Esophagus squamous epithelium (tissue), 5 donors: ENCODE data around the gene PFKP. TPM values are rescaled to one million over a fixed set of nuclear protein-coding genes. Genes with fewer than 3 reads are reported as not detected.
"Not testable (repeated sequence)": the region's sequence is repeated elsewhere in the genome, so short reads cannot be mapped to it uniquely, and the experiment has no call there.

Source experiments
- DNase-seq: peaks from one replicate; lab custom pipeline; 2025; lab: John Stamatoyannopoulos, UW
- H3K27ac ChIP-seq, 4 donors: fragments of 200-600 bp; sonication (generic); one replicate each; pipeline ENCODE4 v1.5.1; 2016 to 2019; ENCODE audit warnings: mild to moderate bottlenecking in 1 of 4
- H3K27me3 ChIP-seq, 4 donors: fragments of 200-600 bp; sonication (generic); 1 replicate in 3 of 4; 2 replicates in 1 of 4; pipeline versions ENCODE4 v1.5.1 to v1.6.0; 2017 to 2021; ENCODE audit warnings: antibody characterized with exemption in 1 of 4
- H3K36me3 ChIP-seq, 3 donors: fragments of 200-600 bp; sonication (generic); one replicate each; pipeline ENCODE4 v1.5.1; 2016 to 2019
- H3K4me1 ChIP-seq, 3 donors: fragments of 200-600 bp; sonication (generic); one replicate each; pipeline ENCODE4 v1.5.1; 2017 to 2019
- H3K4me3 ChIP-seq, 4 donors: fragments of 200-600 bp; sonication (generic); 1 replicate in 3 of 4; 2 replicates in 1 of 4; pipeline ENCODE4 v1.5.1; 2016 to 2019; ENCODE audit warnings: mild to moderate bottlenecking in 2 of 4, moderate library complexity in 1 of 4
- H3K9me3 ChIP-seq, 3 donors: fragments of 200-600 bp; sonication (generic); one replicate each; pipeline ENCODE4 v1.5.1; 2016 to 2019
- CTCF ChIP-seq, 6 experiments: fragments of 450-650 bp in 4 of 6; fragments of 200-600 bp in 2 of 6; sonication (generic) in 2 of 6; IDR thresholded peaks; one replicate each; pipeline ENCODE4 v1.5.1; 2016 to 2019; ENCODE audit warnings: antibody characterized with exemption in 6 of 6, mild to moderate bottlenecking in 4 of 6, moderate library complexity in 4 of 6
- POLR2A ChIP-seq, 4 donors: fragments of 450-650 bp; IDR thresholded peaks; one replicate each; pipeline ENCODE4 v1.6.1; 2017; ENCODE audit warnings: antibody characterized with exemption in 4 of 4, mild to moderate bottlenecking in 4 of 4, moderate library complexity in 3 of 4
- WGBS, 2 donors: methylation state at CpG; one replicate each; pipeline ENCODE4 v1.1.5; 2018; 5-methylcytosine and 5-hydroxymethylcytosine counted together
- intact Hi-C: fragments of 100-400 bp; cut with DNase I; formaldehyde crosslinking; loops from one replicate; pipeline ENCODE4 v1.15.0; 2022
- total RNA-seq, 4 donors: library from RNA; depleted of rRNA; stranded (reverse); fragments of >200 nt; gene quantifications; one replicate each; pipeline ENCODE4 v1.1.0, GENCODE V29; 2016
- donor health status: DM: yes; HTN: yes; CAD: no.

PFKP gene
- total RNA-seq, 4 donors from 2014 or later = 69.7 to 94.0 (median 86.4) TPM

DNA sequence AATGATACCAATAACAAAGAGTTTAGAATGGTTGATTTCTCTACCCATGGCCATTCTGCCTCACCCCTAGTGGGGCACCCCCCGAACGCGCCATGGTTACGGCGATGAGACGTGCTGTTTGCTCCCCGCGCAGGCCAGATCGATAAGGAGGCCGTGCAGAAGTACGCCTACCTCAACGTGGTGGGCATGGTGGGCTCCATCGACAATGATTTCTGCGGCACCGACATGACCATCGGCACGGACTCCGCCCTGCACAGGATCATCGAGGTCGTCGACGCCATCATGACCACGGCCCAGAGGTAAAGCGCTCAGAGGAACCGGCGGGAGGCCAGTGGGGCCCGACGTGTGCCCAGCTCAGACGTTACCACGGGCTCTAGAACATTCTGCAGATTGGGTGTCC, 36.3 kb downstream of the PFKP start:
- no peak overlapping the region for H3K4me3 ChIP-seq
- TF ChIP-seq POLR2A (IDR thresholded peaks at IDR 0.05) (no peak), CTCF (IDR thresholded peaks at IDR 0.05) (no peak)
- H3K36me3 ChIP-seq = peaks cover 7 to 69% (median 10%) of the 10 kb centered on the region in 3 donors
- peaks cover 14 to 67% (median 30%) of the 10 kb centered on the region in 3 donors for H3K4me1 ChIP-seq
- whole genome bisulfite sequencing, 2 donors = 94 to 95% methylated on average over 18 to 29 of the region's 30 CpGs
- no peak for DNase-seq
- H3K9me3 ChIP-seq = no peaks in the 10 kb centered on the region
- H3K27me3 ChIP-seq = no peaks in the 10 kb centered on the region
- intact Hi-C loops = no loop called here
- H3K27ac ChIP-seq = peak overlapping the region; percentile 69 to 91 (median 84)

DNA sequence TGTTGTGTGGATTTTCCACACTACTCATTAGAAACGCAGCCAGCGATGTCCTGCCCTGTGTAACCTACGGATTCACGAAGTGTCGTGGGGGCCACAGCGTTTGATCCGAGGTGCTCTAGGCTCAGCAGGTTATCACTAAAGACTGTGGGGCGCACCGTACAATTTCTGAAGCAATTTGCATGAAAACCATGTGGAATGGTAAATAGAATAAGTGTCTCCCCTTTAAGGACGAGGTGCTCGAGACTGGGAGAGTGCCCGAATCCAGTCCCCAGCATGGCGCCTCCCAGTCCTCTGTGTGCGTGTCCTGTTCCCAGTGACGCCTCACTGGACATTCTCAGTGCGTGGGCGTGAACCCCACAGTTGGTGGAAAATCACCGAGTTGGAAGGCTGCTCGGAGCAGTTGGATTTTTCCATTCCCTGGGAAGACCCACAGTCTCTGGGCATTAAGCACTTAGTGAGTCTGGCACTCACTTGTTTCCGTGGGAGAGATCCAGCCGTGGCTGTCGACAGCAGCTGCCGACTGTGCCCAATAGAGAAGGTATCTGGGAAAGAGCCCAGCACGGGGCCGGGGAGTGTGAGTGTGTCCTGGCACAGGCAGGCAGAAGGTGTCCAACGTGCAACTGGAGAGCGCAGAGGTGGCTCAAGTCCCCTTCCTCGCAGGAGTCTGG, 37.0 kb downstream of the PFKP start:
- Histone ChIP-seq H3K27ac (peak overlapping the region in 3 of 4 donors; percentile 19 to 89 (median 80)), H3K27me3 (no peaks in the 10 kb centered on the region), H3K9me3 (no peaks in the 10 kb centered on the region), H3K4me1 (peaks cover 14 to 67% (median 24%) of the 10 kb centered on the region in 3 donors), H3K4me3 (no peak overlapping the region), H3K36me3 (peaks cover 7 to 76% (median 18%) of the 10 kb centered on the region in 3 donors)
- WGBS, 2 donors = 82 to 85% methylated on average over 22 to 25 of the region's 28 CpGs
- intact Hi-C loops = no loop called here
- no peak for TF ChIP-seq POLR2A (IDR thresholded peaks at IDR 0.05)
- no peak for TF ChIP-seq CTCF (IDR thresholded peaks at IDR 0.05)
- DNase-seq = no peak

DNA sequence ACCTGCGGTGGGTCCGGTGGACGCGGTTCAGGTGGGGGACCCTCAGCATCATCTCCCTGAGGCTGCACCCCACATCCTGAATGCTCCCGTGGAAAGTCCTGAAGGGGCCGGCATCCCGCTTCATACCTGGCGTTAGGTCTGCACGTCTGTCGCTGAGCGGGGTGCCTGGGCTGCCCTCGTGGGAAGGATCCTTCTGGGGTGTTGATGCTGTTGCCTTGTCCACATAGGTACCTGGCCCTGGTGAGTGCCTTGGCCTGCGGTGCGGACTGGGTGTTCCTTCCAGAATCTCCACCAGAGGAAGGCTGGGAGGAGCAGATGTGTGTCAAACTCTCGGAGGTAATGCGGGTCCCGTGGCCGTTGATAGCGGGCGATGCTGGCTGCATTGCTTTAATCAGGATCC, 37.8 kb downstream of the PFKP start:
- H3K9me3 ChIP-seq = no peaks in the 10 kb centered on the region
- no peak for DNase-seq
- H3K27ac ChIP-seq = peak overlapping the region in 2 of 4 donors; percentile 80 to 89
- TF ChIP-seq POLR2A (IDR thresholded peaks at IDR 0.05) (no peak), CTCF (IDR thresholded peaks at IDR 0.05) (no peak)
- H3K4me3 ChIP-seq = no peak overlapping the region
- H3K4me1 ChIP-seq = peaks cover 14 to 67% (median 20%) of the 10 kb centered on the region in 3 donors
- WGBS, 2 donors = 0 to 96% methylated on average over 1 to 5 of the region's 20 CpGs
- intact Hi-C loops = no loop called here
- H3K27me3 ChIP-seq = no peaks in the 10 kb centered on the region
- H3K36me3 ChIP-seq = peaks cover 7 to 80% (median 20%) of the 10 kb centered on the region in 3 donors

GRCh38 chr10:3105905-3106304, 38.6 kb downstream of the PFKP start:
- Histone ChIP-seq H3K4me1 (peaks cover 14 to 72% (median 24%) of the 10 kb centered on the region in 3 donors), H3K27me3 (no peaks in the 10 kb centered on the region), H3K27ac (peak overlapping the region in 1 of 4 donors; percentile 42), H3K4me3 (no peak overlapping the region), H3K36me3 (peaks cover 7 to 79% (median 20%) of the 10 kb centered on the region in 3 donors), H3K9me3 (no peaks in the 10 kb centered on the region)
- intact Hi-C loops = no loop called here
- WGBS, 2 donors = 60 to 87% methylated on average over 5 to 7 of the region's 20 CpGs
- TF ChIP-seq CTCF (IDR thresholded peaks at IDR 0.05) (no peak), POLR2A (IDR thresholded peaks at IDR 0.05) (no peak)
- no peak for DNase-seq

DNA sequence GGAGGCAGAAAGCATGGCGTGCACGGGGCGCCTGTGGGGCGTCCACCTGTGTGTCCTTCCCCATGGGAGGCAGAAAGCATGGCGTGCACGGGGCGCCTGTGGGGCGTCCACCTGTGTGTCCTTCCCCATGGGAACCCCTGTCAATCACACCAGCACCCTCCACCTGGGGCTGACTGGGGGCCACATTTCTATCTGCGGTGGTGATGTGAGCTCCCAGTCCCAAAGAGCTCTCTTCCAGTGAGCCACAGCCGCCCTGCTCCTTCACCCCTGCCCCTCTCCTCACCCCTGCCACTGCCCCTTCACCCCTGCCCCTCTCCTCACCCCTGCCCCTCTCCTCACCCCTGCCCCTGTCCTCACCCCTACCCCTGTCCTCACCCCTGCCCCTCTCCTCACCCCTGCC, 39.0 kb downstream of the PFKP start:
- WGBS, 2 donors = 96% methylated on average over 2 of the region's 10 CpGs; no CpG with 5 or more reads in 1 of the 2 donors
- intact Hi-C loops = not testable (repeated sequence)

More for the DNA sequence above, 39.0 kb downstream of the PFKP start:
- not testable (repeated sequence) for H3K27ac ChIP-seq, H3K4me3 ChIP-seq, H3K9me3 ChIP-seq, DNase-seq, H3K27me3 ChIP-seq
- H3K4me1 ChIP-seq = peaks cover 14 to 73% (median 28%) of the 10 kb centered on the region in 3 donors
- H3K36me3 ChIP-seq = peaks cover 7 to 79% (median 20%) of the 10 kb centered on the region in 3 donors
